Endothelial cell of umbilical vein (primary cell): Measurements from ENCODE around the gene BST2. TPM values are rescaled to one million over a fixed set of nuclear protein-coding genes. Genes with fewer than 3 reads are reported as not detected.

Experiments used
- BruUV-seq: library from RNA; stranded (reverse); fragments of 400-500 nt; replicated peaks from 2 replicates; lab custom pipeline; 2021; lab: Mats Ljungman, UMichigan
- CTCF ChIA-PET: fragments of 300-600, 350-600 bp; sonication (Branson Sonifier 250); formaldehyde crosslinking; loops from one replicate; lab custom pipeline; 2021; ENCODE audit warnings: antibody characterized with exemption, inconsistent platforms; lab: Charles Lee
- POLR2A ChIA-PET: fragments of 300-600, 350-600 bp; sonication (Branson Sonifier 250); formaldehyde crosslinking; loops from one replicate; lab custom pipeline; 2021; ENCODE audit warnings: antibody characterized with exemption, inconsistent platforms; lab: Charles Lee
- DNase-seq: peaks from one replicate; pipeline ENCODE4 v3.0.0-alpha.2; 2011; ENCODE audit warnings: low read depth, low spot score
- FAIRE-seq: peaks from 2 replicates; lab custom pipeline; 2011; peaks lifted over from hg19 to GRCh38; lab: Jason Lieb, UNC
- H2AFZ ChIP-seq: 2 replicates; pipeline ENCODE4 v1.6.0; 2012; ENCODE audit warnings: low read depth, low read length, control low read depth, inconsistent platforms
- H3K27ac ChIP-seq: 2 replicates; pipeline ENCODE4 v1.5.1; 2011; ENCODE audit warnings: low read depth, mild to moderate bottlenecking, control low read depth, low read length, moderate library complexity; ENCODE audit not compliant: insufficient read depth
- H3K27me3 ChIP-seq, 2 experiments: 2 replicates each; pipeline versions ENCODE4 v1.6.0 to v1.6.1; 2011; ENCODE audit warnings: low read length in 2 of 2, mixed read lengths in 1 of 2; ENCODE audit not compliant: control insufficient read depth in 2 of 2, insufficient read depth in 2 of 2
- H3K36me3 ChIP-seq, 2 experiments: 2 replicates in 1 of 2; 3 replicates in 1 of 2; pipeline ENCODE4 v1.5.1; 2011; ENCODE audit warnings: low read length in 2 of 2, mild to moderate bottlenecking in 1 of 2, moderate library complexity in 1 of 2; ENCODE audit not compliant: control insufficient read depth in 2 of 2, insufficient read depth in 2 of 2; ENCODE audit errors: extremely low read depth in 1 of 2
- H3K4me1 ChIP-seq: 3 replicates; pipeline ENCODE4 v1.5.1; 2011; ENCODE audit warnings: mild to moderate bottlenecking, low read length; ENCODE audit not compliant: control insufficient read depth, insufficient read depth; ENCODE audit errors: extremely low read depth
- H3K4me2 ChIP-seq: 2 replicates; pipeline ENCODE4 v1.6.1; 2011; ENCODE audit warnings: low read length, control low read depth, mixed read lengths; ENCODE audit not compliant: insufficient read depth
- H3K4me3 ChIP-seq, 3 experiments: fragments of 200-600 bp in 1 of 3; sonication (generic), shearing (Covaris generic) in 1 of 3; replicated peaks in 1 of 3; 2 replicates each; pipeline ENCODE4 v1.5.1; 2011 to 2016; ENCODE audit warnings: control low read depth in 3 of 3, low read length in 3 of 3, mild to moderate bottlenecking in 2 of 3, inconsistent platforms in 1 of 3, low read depth in 1 of 3, moderate library complexity in 1 of 3; ENCODE audit not compliant: insufficient read depth in 1 of 3
- H3K79me2 ChIP-seq: 2 replicates; pipeline ENCODE4 v1.6.0; 2012; ENCODE audit warnings: low read length, inconsistent platforms; ENCODE audit not compliant: control insufficient read depth, insufficient read depth
- H3K9ac ChIP-seq: replicated peaks from 2 replicates; pipeline ENCODE3; 2011; ENCODE audit warnings: low read length, control low read depth; ENCODE audit not compliant: insufficient read depth; ENCODE audit errors: extremely low read depth
- H3K9me1 ChIP-seq: replicated peaks from 3 replicates; pipeline ENCODE4 v1.6.0; 2011; ENCODE audit warnings: mild to moderate bottlenecking, low read length; ENCODE audit not compliant: control insufficient read depth, insufficient read depth; ENCODE audit errors: extremely low read depth
- H3K9me3 ChIP-seq: replicated peaks from 2 replicates; pipeline ENCODE4 v1.5.1; 2012; ENCODE audit warnings: low read length, inconsistent platforms; ENCODE audit not compliant: control insufficient read depth, insufficient read depth
- H4K20me1 ChIP-seq: replicated peaks from 2 replicates; pipeline ENCODE3; 2011; ENCODE audit warnings: mild to moderate bottlenecking, low read length; ENCODE audit not compliant: control insufficient read depth, insufficient read depth; ENCODE audit errors: extremely low read depth
- EZH2 ChIP-seq: IDR thresholded peaks from 2 replicates; pipeline ENCODE4 v1.6.1; 2012; ENCODE audit warnings: borderline replicate concordance, low read depth, mild to moderate bottlenecking, moderate library complexity, low read length, inconsistent platforms; ENCODE audit not compliant: severe bottlenecking
- FOS ChIP-seq: IDR thresholded peaks from 2 replicates; pipeline ENCODE4 v1.6.1; 2011; ENCODE audit warnings: mild to moderate bottlenecking, low read length, moderate library complexity, borderline replicate concordance; ENCODE audit not compliant: insufficient read depth
- GATA2 ChIP-seq: IDR thresholded peaks from 2 replicates; pipeline ENCODE4 v1.7.0; 2011; ENCODE audit warnings: low read depth, mild to moderate bottlenecking, moderate library complexity, mixed read lengths, low read length; ENCODE audit not compliant: insufficient read length, insufficient read depth
- JUN ChIP-seq: IDR thresholded peaks from 2 replicates; pipeline ENCODE4 v1.6.1; 2011; ENCODE audit warnings: borderline replicate concordance, low read depth; ENCODE audit not compliant: insufficient read length, insufficient read depth
- MYC ChIP-seq: IDR thresholded peaks from one replicate; pipeline ENCODE4 v1.6.1; 2011; ENCODE audit warnings: mild to moderate bottlenecking, low read depth, low read length
- POLR2A ChIP-seq: IDR thresholded peaks from 2 replicates; pipeline ENCODE4 v1.6.1; 2012; ENCODE audit warnings: low read depth, mild to moderate bottlenecking, control low read depth, low read length
- POLR2AphosphoS5 ChIP-seq: IDR thresholded peaks from 2 replicates; pipeline ENCODE4 v1.6.1; 2012; ENCODE audit warnings: low read depth, mild to moderate bottlenecking, control low read depth, low read length, moderate library complexity; ENCODE audit not compliant: insufficient read depth
- dilution Hi-C: fragments of 300-500 bp; cut with MboI; formaldehyde crosslinking; loops from one replicate; pipeline ENCODE4 v1.15.0; 2019; ENCODE audit warnings: low sequenced_read_pairs; ENCODE audit not compliant: extremely low pct_ligation_motif_present
- intact Hi-C: fragments of 100-400 bp; cut with micrococcal nuclease; formaldehyde crosslinking; loops from one replicate; pipeline ENCODE4 v1.10.0; 2022
- polyA plus RNA-seq, 4 experiments: library from polyadenylated mRNA; depleted of rRNA in 3 of 4; stranded (reverse) in 3 of 4; unstranded in 1 of 4; fragments of >200 nt; gene quantifications; 2 replicates each; pipeline versions ENCODE4 v1.2.1 to v1.2.3, GENCODE V29; 2011 to 2012; ENCODE audit warnings: missing spikeins in 1 of 4
- total RNA-seq: library from RNA; stranded (reverse); gene quantifications from 2 replicates; pipeline ENCODE4 v1.2.3, GENCODE V29; 2021
- TF ChIP-seq, protein P1 (sequence below), 2 donors: IDR thresholded peaks; 1 replicate in 1 of 2; 2 replicates in 1 of 2; pipeline ENCODE4 v1.5.1; 2011; ENCODE audit warnings: low read length in 2 of 2, mild to moderate bottlenecking in 2 of 2, moderate library complexity in 2 of 2, control low read depth in 1 of 2, inconsistent platforms in 1 of 2, low read depth in 1 of 2; ENCODE audit not compliant: insufficient read depth in 1 of 2; ENCODE audit errors: extremely low read depth in 1 of 2
- TF ChIP-seq, protein P2 (sequence below): IDR thresholded peaks from 2 replicates; pipeline ENCODE4 v1.6.1; 2011; ENCODE audit not compliant: insufficient read depth, insufficient read length

BST2 gene
- total and polyA plus RNA-seq, 2 donors (not counting 3 experiments of a cell fraction or from before 2014, with no cell fraction given) = 21.2 to 146 TPM

DNA sequence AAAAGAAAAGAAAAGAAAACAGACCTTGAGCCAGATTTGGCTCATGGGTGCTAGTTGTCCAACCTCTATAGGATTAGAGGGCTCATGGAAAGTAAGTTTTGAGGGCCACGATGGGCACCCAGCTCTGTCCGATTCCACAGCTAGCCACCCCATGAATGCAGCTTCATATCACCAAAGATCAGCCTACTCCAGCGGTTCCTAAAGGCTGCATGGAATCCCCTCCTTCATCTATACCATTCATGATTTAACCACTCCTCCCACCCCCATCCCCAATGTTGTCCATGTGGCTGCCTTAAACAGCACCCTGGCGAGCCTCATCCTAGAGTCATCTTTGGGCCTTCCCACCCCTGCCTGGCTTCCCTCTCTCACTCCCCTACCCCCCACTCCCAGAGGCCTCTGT lies 16.5 kb upstream of the BST2 start:
- Histone ChIP-seq H3K36me3 (no peaks in the 10 kb centered on the region), H3K4me2 (no peak overlapping the region), H3K79me2 (no peaks in the 10 kb centered on the region), H3K27me3 (no peaks in the 10 kb centered on the region), H3K4me1 (peaks cover 14% of the 10 kb centered on the region), H3K9me1 (no peaks in the 10 kb centered on the region), H2AFZ (no peak overlapping the region), H3K9me3 (no peaks in the 10 kb centered on the region), H3K27ac (no peak overlapping the region), H4K20me1 (no peaks in the 10 kb centered on the region), H3K4me3 (no peak overlapping the region), H3K9ac (no peak overlapping the region)
- ChIA-PET CTCF (no interaction called here), POLR2A (no interaction called here)
- dilution Hi-C loops = no loop called here
- intact Hi-C loops = no loop called here
- no peak for DNase-seq
- TF ChIP-seq, protein P1, sequence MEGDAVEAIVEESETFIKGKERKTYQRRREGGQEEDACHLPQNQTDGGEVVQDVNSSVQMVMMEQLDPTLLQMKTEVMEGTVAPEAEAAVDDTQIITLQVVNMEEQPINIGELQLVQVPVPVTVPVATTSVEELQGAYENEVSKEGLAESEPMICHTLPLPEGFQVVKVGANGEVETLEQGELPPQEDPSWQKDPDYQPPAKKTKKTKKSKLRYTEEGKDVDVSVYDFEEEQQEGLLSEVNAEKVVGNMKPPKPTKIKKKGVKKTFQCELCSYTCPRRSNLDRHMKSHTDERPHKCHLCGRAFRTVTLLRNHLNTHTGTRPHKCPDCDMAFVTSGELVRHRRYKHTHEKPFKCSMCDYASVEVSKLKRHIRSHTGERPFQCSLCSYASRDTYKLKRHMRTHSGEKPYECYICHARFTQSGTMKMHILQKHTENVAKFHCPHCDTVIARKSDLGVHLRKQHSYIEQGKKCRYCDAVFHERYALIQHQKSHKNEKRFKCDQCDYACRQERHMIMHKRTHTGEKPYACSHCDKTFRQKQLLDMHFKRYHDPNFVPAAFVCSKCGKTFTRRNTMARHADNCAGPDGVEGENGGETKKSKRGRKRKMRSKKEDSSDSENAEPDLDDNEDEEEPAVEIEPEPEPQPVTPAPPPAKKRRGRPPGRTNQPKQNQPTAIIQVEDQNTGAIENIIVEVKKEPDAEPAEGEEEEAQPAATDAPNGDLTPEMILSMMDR (IDR thresholded peaks at IDR 0.05; ENCODE audit: extremely low read depth in 1 of 2, insufficient read depth in 1 of 2, low read depth in 1 of 2, low read length in 2 of 2) = no peak
- TF ChIP-seq, protein P2, sequence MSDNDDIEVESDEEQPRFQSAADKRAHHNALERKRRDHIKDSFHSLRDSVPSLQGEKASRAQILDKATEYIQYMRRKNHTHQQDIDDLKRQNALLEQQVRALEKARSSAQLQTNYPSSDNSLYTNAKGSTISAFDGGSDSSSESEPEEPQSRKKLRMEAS = no peak
- TF ChIP-seq GATA2 (no peak), MYC (no peak), POLR2A (no peak), FOS (no peak), POLR2AphosphoS5 (no peak), EZH2 (no peak), JUN (no peak)
- no TSS peak for BruUV-seq
- FAIRE-seq = no peak
